Activated T-helper 9 cell treated with anti-CD3 and anti-CD28 coated beads, Interleukin-2, amount 50 U/mL, for 16 hours (primary cell): ENCODE data around the gene RPP40.
"Not testable (repeated sequence)": the region's sequence is repeated elsewhere in the genome, so short reads cannot be mapped to it uniquely, and the experiment has no call there.

Experiments used
- DNase-seq: peaks from one replicate; pipeline ENCODE4 v3.0.0-alpha.2; 2020; ENCODE audit warnings: low read depth

Gene RPP40, protein sequence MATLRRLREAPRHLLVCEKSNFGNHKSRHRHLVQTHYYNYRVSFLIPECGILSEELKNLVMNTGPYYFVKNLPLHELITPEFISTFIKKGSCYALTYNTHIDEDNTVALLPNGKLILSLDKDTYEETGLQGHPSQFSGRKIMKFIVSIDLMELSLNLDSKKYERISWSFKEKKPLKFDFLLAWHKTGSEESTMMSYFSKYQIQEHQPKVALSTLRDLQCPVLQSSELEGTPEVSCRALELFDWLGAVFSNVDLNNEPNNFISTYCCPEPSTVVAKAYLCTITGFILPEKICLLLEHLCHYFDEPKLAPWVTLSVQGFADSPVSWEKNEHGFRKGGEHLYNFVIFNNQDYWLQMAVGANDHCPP

DNA sequence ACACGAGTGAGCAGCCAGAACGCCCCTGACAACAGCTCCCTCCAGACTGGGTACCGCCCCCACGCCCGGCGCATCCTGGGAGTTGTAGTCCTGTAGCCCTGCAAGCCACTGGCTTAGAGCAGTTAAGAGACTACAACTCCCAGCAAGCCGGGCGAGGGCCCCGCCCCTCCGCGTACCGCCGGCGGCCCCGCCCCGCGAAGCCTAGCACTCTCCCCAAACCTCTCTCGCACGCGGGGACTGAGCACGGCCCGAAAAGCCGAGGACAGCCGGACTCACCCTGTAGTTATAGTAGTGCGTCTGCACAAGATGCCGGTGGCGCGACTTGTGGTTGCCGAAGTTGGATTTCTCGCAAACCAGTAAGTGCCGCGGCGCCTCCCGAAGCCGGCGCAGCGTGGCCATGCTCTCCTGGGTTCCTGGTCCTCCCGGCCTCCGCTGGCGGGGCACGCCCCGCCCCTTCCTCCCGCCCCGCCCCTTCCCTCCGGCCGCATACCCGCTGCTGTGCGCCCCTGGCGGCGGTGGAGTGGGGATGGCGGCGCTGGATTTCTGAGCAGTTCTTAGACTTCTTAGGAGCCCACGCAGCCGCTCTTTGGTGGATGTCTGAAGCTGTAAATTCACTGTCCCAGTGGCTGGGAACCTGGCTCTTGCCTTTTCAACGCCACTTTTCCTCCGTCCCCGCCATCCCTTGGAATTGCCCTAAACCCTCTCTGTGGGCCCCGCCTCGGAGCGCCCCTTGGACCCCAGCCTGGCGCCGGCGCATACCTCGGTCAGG lies at the start of gene RPP40:
Gene RPP40, minus strand, starts transcription at position 434 of the 769 bp plus-strand sequence. Its CDS starts 35 bp downstream, at position 399.
- DNase-seq = peak; percentile 98

DNA sequence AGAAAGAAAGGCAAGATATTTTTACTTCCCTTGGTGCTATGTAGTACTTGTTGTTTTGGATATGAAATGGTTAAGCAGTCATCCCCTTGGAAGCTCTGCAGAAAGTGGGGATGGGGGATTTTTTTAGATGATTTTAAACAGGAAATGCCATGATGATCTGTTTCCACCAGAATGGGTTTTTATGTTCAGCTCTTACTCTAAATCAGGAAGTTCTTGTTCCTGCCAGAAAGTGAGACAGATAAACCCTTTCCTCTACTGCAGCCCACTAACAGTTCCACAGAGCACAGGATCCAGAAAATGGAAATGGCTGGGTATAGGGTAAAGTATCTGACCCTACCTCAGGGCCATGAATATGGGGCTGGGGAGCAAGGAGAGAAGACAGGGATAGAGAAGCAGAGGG lies 49.2 kb upstream of the RPP40 start:
- DNase-seq = no peak

DNA sequence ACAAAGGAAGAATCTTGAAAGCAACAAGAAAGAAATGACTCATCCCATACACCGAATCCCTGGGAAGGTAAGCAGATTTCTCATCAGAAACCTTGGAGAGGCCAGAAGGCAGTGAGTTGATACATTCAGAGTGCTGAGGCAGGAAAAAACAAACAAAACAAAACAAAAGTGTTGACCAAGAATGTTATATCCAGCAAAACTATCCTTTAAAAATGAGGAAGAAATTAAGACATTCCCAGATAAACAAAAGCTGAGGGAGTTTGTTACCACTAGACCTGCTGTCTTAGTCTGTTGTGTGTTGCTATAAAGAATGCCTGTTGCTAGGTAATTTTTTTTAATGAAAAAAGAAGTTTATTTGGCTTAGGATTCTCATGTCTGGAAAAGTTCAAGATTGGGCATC lies 47.6 kb upstream of the RPP40 start:
- DNase-seq = no peak

DNA sequence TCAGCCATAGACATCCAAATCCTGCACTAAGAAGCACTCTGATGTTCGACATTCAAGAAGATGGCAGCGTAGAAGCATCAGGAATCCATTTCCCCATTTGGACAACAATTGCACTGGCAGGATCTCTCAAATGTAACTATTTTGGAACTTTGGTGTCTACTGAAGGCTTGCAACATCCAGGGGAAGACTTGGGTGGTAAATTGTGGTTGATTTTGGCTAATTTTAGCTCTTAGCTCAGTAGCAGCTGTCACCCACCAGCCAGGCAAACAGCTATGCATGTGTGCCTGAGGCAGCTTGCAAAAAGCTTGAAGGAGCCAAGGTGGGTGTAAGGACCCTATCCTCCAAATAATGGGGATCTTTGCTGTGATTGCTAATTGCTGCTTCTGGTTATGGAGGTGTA lies 46.2 kb upstream of the RPP40 start:
- DNase-seq = no peak

DNA sequence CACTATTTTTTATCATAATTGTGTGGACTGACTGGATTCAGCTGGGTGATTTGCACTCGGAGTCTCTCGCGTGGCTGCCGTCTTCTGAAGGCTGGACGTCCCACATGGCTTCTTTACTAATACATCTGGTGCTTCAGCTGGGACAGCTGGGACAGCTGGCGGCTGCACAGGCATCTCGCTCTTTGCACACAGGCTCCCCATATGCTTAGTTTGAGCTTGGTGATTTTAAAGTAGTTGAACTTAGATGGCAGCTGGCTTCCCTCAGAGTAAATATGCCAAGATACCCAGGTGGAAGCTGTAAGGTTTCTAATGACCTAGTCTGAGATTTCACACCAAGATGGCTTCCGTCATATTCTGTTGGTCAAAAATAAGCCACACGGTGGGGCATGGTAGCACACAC lies 42.6 kb upstream of the RPP40 start:
- DNase-seq = no peak

DNA sequence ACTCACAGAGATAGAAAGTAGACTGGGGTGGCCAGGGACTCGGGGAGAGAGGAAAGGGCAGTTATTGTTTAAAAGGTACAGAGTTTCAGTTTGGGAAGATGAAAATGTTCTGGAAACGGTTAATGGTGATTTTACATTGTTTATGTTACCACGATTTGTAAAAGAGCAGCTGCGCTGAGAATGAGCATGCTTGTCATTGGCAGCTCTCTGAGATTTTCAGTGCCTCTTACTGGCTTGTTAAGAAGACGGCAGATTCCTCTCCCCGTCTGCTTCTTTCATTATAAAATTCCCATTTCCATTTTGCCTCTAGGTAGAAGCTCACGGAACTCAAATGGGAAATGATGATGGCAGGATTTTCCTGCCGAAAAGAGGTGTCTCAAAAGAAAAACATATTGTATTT lies 41.6 kb upstream of the RPP40 start:
- DNase-seq = no peak

DNA sequence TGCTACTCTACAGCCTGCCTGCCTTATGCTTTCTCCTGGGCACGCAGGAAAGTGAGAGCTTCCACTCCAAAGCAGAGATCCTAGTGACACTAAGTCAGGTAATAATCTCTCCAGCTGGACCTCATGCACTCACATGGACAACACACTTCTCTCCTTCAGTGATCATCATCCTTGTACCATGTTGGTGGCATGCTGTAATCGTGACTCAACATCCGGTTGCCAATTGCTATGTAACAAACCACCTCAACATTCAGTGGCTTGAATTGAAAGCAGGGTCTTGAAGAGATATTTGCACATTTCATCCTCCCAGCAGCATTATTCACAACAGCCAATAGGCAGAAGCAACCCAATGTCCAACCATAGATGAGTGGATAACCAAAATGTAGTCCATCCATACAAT lies 41.0 kb upstream of the RPP40 start:
- no peak for DNase-seq

DNA sequence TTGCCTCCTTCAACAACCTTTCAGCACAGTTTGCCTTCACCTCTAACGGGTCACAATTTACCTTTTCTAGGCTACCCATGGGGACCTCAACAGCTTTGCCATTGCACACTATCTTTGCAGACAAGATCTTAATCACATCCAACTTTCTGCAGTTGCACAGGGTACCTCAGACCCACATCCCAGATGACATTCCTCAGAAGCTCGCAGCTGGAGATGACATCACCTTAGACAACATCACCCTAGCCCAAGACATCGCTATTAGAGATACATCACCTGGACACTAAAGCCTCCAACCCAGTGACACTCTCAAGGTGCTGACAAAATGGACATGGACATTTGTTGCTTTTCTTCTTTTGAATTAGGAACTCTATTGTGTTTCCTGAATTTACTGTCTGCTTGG lies 38.6 kb upstream of the RPP40 start:
- DNase-seq = no peak

DNA sequence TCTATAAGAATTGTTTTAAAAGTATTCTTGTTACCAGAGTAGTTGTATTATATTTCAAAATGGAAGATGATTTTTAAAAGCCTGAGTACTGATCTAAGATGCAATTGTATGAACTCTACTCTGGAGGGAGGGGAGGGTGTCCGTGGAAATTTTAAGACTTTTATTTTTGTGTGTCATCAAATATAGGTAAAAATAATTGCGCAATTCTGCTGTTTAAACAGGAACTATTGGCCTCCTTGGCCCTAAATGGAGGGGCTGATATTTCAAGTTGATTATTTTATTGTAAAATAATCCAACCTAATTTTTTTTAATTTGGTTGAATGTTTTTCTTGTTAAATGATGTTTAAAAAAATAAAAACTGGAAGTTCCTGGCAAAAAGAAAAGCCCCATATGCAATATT lies 38.1 kb upstream of the RPP40 start:
- no peak for DNase-seq

DNA sequence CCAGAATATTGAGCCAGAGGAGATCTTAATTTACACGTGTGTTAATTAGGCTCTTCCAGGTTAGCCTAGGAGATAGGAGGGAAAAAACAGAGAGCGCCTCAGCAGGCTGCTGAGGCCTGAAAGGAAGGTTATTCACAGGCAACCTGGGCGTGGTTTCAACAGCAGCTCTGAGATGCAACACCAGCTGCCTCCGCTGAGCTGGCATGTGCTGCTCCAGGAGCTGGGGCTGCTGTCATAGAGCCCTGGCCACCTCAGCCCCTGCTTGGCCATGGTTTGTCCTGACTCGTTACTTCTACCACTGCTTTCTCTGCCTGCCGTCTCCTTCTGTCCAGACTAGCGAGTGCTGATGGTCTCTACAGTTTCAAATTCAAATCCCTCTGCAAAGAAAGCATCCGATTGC lies 32.4 kb upstream of the RPP40 start:
- DNase-seq = no peak

DNA sequence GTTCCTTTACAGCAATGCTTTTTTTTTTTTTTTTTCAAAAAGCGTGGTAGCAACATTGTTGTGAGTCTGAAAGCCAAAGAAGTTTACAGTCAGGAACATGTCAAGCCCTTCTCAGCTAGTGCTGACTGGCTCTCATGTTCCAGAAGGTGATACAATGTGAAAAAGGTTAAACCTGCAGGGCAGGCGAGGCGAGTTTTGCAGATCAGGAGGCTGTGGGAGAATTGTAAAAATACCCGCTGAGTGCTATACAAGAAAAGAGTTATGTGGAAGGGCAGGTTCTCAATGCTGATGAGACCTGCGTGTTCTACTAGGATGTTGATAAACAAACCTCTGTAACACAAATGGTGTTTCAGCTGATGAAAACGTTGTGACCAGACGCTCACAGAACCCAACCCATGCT lies 30.9 kb upstream of the RPP40 start:
- no peak for DNase-seq

DNA sequence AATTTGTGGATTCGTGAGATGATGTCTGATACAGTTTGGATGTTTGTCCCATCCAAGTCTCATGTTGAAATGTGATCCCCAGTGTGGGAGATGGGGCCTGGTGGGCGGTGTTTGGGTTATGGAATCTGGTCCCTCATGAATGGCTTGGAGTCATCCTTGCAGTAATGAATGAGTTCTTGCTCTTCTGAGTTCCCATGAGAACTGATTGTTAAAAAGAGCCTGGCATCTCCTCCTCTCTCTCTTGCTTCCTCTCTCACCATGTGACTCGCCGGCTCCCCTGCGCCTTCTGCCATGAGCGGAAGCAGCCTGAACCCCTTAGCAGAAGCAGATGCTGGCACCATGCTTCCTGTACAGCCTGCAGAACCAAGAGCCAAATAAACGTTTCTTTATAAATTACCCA lies 30.5 kb upstream of the RPP40 start:
- DNase-seq = no peak

DNA sequence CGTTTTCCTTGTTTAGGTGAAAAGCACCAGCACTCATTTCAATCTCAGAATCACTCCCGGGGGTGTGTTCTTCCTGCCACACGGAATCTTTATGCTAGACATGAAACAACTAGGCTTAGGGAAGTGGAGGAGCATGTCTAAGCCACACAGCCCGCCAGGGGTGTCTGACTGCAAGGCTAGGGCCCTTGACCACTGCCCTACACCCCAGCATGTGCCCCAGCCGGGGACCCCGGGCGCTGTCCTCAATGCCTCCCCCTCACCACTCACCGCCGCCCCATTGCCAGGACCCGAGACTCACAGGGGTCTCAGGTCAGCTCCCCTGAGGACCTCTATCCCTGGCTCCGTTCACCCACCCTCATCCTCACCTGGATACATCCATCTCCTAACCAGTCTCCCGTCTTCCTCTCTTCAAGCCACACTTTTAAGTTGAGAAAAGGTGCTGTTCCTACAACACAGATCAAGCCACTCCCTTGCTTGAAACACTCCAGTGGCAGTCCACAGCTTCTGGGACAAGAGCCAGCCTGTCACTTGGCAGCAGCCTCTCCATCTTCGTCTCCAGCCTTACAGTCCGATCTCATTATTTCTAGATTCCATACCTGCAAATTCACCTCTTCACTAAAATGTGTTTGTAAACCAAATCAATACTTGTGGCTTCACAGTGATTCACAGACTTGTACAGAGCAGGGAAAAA lies 29.5 kb upstream of the RPP40 start:
- DNase-seq = not testable (repeated sequence)

DNA sequence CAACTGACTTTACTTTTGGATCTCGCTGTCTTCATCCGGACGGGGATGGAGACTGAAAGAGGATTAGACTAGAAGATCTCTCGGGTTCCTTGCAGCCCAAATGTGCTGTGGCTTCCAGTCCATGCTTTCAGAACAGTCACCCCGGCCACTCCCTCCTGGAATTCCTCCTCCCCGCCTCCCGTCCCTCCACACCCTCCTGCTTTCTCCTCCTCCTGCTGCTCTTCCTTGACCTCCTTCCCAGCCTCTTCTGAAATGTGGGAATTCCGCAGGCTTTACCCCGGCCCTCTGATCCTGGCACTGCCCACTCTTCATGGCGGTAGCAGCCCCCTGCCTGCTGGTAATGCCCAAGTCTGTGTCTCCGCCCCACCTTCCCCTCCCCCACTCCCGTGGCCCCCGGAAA lies 28.9 kb upstream of the RPP40 start:
- not testable (repeated sequence) for DNase-seq

DNA sequence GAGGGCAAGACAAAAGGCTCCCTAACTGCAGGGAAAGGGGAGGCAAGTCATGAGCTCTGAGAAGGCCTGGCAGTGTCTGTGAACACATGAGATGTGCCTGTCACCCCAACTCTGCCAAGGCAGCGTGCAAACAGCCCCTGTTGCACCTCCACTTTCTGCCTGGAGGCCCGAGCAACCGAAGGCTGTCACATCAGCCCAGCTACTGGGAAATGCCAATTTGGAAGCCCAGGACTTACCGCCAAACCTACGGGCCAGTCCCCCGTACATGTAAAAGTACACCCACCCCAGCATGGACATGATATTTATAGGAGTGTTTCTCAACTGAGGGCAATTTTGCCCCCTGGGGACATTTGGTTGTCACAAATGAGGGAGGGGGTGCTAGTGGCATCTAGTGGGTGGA lies 27.3 kb upstream of the RPP40 start:
- no peak for DNase-seq

DNA sequence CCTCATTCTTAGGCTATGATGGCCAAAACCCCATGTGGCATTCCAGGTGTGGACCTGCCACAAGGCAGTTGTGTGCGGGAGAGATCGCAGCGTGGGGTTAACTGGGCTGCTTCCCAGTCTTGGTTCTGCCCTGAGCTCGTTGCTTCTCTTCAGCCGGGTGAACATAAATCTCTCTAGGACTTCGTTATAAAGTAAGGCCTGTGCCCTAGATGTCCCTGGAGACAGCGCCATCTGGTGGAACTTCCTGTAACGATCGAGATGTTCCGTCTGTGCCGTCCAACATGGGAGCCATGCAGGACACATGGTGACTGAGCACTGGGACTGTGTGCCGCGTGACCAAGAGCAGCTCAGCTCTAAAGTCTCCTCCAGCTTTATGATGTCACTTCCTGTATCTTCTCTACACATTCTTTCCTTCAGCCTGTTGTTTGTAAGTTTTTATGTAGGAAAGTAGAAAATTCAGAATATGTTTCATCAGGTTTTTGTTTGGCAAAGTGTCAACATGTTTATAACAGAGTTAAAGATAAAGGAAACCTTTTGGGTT lies 26.8 kb upstream of the RPP40 start:
- DNase-seq = peak; percentile 43

DNA sequence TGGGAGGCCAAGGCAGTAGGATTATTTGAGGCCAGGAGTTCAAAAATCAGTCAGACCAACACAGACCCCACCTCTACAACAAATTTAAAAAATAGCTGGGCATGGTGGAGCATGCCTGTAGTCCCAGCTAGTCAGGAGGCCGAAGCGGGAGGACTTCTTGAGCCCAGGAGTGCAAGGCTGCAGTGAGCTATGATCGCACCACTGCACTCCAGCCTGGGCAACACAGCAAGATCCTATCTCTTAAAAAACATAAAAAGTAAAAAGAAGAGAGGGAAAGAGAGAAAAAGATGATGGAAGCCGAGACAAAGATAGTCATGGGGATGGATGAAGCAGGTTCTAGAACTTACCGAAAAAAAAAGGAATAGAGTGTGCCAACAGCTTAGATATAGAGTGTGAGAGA lies 25.8 kb upstream of the RPP40 start:
- no peak for DNase-seq

DNA sequence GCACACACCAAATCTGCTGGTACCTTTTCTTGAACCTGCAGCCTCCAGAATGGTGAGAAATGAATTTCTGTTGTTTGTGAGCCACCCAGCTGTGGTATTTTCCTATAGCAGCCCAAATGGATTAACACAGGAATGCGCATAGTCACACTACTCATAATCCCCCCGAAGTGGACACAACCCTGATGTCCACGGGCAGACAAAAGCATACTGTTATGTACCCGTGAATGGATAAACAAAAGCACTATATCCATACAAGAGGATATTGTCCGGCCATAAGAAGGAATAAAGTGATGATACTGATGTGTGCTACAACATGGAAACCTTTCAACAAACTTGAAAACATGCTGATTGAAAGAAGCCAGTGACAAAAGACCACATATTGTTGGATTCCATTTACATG lies 25.1 kb upstream of the RPP40 start:
- no peak for DNase-seq

DNA sequence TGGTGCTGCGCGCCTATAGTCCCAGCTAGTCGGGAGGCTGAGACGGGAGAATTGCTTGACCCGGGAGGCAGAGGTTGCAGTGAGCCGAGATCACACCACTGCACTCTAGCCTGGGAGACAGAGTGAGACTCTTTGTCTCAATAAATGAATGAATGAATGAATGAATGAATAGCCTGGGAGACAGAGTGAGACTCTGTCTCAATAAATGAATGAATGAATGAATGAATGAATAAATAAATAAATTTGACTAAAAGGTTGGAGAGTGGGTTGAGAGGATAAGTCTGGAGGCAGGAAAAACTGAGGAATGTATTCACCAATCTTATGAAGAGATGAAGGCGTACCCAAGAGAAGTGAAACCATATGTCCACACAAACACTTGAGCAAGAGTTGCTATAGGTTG lies 24.5 kb upstream of the RPP40 start:
- no peak for DNase-seq

DNA sequence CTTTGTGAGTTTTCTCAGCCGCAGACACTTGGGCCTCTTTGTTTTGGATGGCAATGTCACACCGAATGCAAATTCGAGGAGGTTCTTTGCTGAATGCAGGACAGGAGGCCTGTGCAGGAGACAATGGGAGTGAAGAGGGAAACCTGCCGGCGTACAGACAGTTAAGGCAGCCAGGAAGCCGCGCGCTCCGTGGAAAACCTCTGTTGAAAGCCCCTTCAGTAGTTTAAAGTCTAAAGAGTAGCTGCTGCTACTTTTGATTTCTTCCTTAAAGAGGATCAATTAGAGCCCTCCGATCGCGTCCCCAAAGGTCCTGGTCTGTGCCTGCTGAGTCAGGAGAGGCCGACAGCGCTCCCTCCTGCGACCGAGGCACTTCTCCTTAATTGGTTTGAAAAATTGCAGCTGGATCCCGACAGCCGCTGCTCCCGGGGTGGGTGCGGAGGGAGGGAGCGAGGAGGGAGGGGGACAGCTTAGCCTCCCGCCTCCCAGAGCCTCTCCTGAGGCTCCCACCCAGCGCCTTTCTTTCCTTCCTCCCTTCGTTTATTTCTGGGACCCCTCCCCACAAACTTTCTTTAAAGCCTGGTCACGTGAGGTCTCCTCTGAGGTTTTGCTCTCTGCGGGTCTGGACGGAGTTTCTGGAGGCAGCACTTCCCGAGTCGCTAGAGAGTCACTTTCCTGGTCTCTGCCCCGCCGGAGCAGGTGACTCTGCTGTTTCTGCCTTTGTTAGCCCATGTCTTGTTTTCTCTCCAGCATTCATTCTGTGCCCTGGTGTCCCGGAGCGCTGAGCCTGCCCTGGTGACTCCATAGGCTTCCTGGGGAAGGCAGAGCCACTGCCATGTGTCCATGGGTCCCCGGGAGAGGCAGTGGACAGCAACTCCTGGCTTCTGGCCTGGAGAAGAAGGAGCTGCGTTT lies 22.3 kb upstream of the RPP40 start:
- DNase-seq = no peak

DNA sequence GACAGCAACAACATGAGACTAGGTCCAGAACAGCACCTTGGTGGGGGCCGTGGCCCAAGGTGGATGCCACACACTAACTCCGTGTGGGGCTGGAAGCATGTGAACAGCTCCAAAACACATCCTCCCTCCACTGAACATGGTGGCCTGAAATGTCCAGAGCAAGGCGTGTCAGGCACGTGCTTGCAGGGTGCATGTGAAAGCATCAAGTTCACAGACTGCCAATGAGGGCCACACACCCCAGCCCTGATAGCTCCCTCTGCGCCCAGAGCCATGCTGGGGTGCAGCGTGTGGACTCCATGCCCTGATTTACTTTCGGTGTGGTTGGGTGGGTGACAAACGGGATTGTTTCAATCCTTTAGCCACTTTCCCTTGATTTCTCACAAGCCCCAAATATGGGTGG lies 20.1 kb upstream of the RPP40 start:
- no peak for DNase-seq

DNA sequence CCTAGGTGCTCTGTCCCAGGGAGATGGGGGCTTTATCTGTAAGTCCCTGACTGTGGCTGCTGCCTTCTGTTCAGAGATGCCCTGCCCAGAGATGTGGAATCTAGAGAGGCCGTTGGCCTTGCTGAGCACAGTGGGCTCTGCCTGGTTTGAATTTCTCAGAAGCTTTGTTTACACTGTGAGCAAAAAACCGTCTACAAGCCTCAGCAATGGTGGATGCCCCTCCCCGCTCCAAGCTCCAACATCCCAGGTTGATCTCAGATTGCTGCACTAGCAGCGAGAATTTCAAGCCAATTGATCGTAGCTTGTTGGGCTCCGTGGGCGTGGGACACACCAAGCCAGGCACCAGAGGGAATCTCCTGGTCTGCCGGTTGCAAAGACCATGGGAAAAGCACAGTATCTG lies 16.3 kb upstream of the RPP40 start:
- DNase-seq = no peak
